Trophoblast cell (in vitro differentiated cells and primary cell): ENCODE results near the gene ANKRD12.

Experiments
- DNase-seq, 2 donors: peaks; one replicate each; pipeline ENCODE4 v3.0.0-alpha.2; 2016
- H2AFZ ChIP-seq: 2 replicates; pipeline ENCODE4 v1.6.1; 2013; ENCODE audit warnings: low read length, moderate library complexity, mild to moderate bottlenecking; ENCODE audit not compliant: insufficient read depth, poor library complexity
- H2AK5ac ChIP-seq: 2 replicates; pipeline ENCODE4 v1.6.1; 2013; ENCODE audit warnings: mild to moderate bottlenecking, low read length
- H2BK120ac ChIP-seq: 2 replicates; pipeline ENCODE4 v1.6.1; 2013; ENCODE audit warnings: low read length, mild to moderate bottlenecking, moderate library complexity; ENCODE audit not compliant: insufficient read depth, poor library complexity
- H2BK12ac ChIP-seq: 2 replicates; pipeline ENCODE4 v1.6.1; 2013; ENCODE audit warnings: mild to moderate bottlenecking, low read length, moderate library complexity
- H2BK5ac ChIP-seq: 2 replicates; pipeline ENCODE4 v1.6.1; 2013; ENCODE audit warnings: low read length, low read depth, moderate library complexity, mild to moderate bottlenecking; ENCODE audit not compliant: poor library complexity
- H3K14ac ChIP-seq: 2 replicates; pipeline ENCODE4 v1.6.1; 2013; ENCODE audit warnings: mild to moderate bottlenecking, low read length
- H3K18ac ChIP-seq: 2 replicates; pipeline ENCODE4 v1.6.1; 2013; ENCODE audit warnings: mild to moderate bottlenecking, low read length
- H3K23ac ChIP-seq: 2 replicates; pipeline ENCODE4 v1.6.1; 2013; ENCODE audit warnings: low read length
- H3K27ac ChIP-seq: 2 replicates; pipeline ENCODE4 v1.5.1; 2013; ENCODE audit warnings: low read depth, mild to moderate bottlenecking, inconsistent platforms, low read length, moderate library complexity
- H3K27me3 ChIP-seq: 2 replicates; pipeline ENCODE4 v1.6.1; 2013; ENCODE audit warnings: inconsistent platforms, mild to moderate bottlenecking, low read length, moderate library complexity; ENCODE audit not compliant: insufficient read depth
- H3K36me3 ChIP-seq, 2 experiments: 1 replicate in 1 of 2; 2 replicates in 1 of 2; pipeline ENCODE4 v1.6.1; 2013; ENCODE audit warnings: low read length in 2 of 2, mild to moderate bottlenecking in 2 of 2, moderate library complexity in 1 of 2; ENCODE audit not compliant: insufficient read depth in 2 of 2, control insufficient read depth in 1 of 2
- H3K4ac ChIP-seq: 2 replicates; pipeline ENCODE4 v1.6.1; 2013; ENCODE audit warnings: low read depth, mild to moderate bottlenecking, low read length, moderate library complexity
- H3K4me1 ChIP-seq, 2 experiments: 1 replicate in 1 of 2; 2 replicates in 1 of 2; pipeline ENCODE4 v1.6.1; 2013; ENCODE audit warnings: low read length in 2 of 2, mild to moderate bottlenecking in 2 of 2, moderate library complexity in 1 of 2; ENCODE audit not compliant: insufficient read depth in 2 of 2, control insufficient read depth in 1 of 2
- H3K4me2 ChIP-seq: 2 replicates; pipeline ENCODE4 v1.6.1; 2013; ENCODE audit warnings: inconsistent platforms, mild to moderate bottlenecking, low read length, moderate library complexity
- H3K4me3 ChIP-seq: 2 replicates; pipeline ENCODE4 v1.5.1; 2013; ENCODE audit warnings: mild to moderate bottlenecking, low read depth, low read length, inconsistent platforms
- H3K79me1 ChIP-seq: one replicate; pipeline ENCODE4 v1.6.1; 2013; ENCODE audit warnings: low read length
- H3K79me2 ChIP-seq: 2 replicates; pipeline ENCODE4 v1.6.1; 2013; ENCODE audit warnings: low read length, mild to moderate bottlenecking; ENCODE audit not compliant: control insufficient read depth, insufficient read depth, poor library complexity
- H3K9ac ChIP-seq: 2 replicates; pipeline ENCODE4 v1.6.1; 2013; ENCODE audit warnings: mild to moderate bottlenecking, low read length
- H3K9me3 ChIP-seq: 2 replicates; pipeline ENCODE4 v1.6.1; 2013; ENCODE audit warnings: low read depth, mild to moderate bottlenecking, control low read depth, inconsistent platforms, low read length; ENCODE audit not compliant: insufficient read depth
- H4K12ac ChIP-seq: 2 replicates; pipeline ENCODE4 v1.6.1; 2013; ENCODE audit warnings: low read depth, mild to moderate bottlenecking, low read length, moderate library complexity
- H4K8ac ChIP-seq: 2 replicates; pipeline ENCODE4 v1.6.1; 2013; ENCODE audit warnings: low read depth, mild to moderate bottlenecking, low read length, moderate library complexity
- H4K91ac ChIP-seq: one replicate; pipeline ENCODE4 v1.6.1; 2013; ENCODE audit warnings: low read depth, mild to moderate bottlenecking, low read length, moderate library complexity
- WGBS: extraction: QIAGEN DNeasy Blood & Tissue Kit; methylation state at CpG from one replicate; pipeline ENCODE4 v1.1.7; 2013; ENCODE audit warnings: missing lambda C conversion rate; ENCODE audit not compliant: insufficient read length, insufficient coverage; ENCODE audit errors: extremely low coverage; 5-methylcytosine and 5-hydroxymethylcytosine counted together

The ANKRD12 gene

DNA sequence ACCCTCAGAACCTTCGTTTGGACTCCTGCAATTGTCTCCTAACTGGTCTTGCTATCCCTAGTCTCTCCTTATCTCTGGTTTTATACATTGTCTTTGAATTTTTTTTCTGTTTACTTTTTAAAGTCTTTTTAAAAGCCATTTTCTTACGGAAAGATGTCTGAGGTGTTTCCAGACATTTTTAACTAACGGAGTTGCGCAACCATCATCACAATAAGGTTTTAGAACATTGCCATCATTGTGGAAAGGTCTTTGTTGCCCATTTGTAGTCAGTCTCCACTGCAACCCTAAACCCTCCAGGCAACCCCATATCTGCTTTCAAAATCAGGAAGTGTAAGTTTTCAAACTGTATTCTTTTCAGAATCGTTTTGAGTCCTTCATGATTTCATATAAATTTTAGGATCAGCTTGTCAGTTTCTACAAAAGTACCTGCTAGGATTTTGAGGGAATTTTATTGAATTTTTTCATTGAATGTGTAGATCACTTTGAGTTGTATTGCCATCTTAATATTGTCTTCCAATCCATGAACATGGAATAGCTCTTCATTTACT lies 46.3 kb downstream of the ANKRD12 start:
- H3K79me1 ChIP-seq: no peaks in the 10 kb centered on the region
- WGBS: no CpG with 5 or more reads among the region's 5 CpGs
- no peak overlapping the region for H2BK5ac ChIP-seq
- H3K4me2 ChIP-seq: no peak overlapping the region
- no peak overlapping the region for H2AK5ac ChIP-seq
- no peaks in the 10 kb centered on the region for H3K4me1 ChIP-seq
- H3K18ac ChIP-seq: no peak overlapping the region
- no peak overlapping the region for H2BK120ac ChIP-seq
- H3K27me3 ChIP-seq: no peaks in the 10 kb centered on the region
- no peak overlapping the region for H3K27ac ChIP-seq
- H3K36me3 ChIP-seq: peaks cover 0 to 7% of the 10 kb centered on the region in 2 experiments
- H3K79me2 ChIP-seq: no peaks in the 10 kb centered on the region
- DNase-seq: no peak
- H3K23ac ChIP-seq: no peak overlapping the region
- no peak overlapping the region for H3K4me3 ChIP-seq
- no peaks in the 10 kb centered on the region for H3K9me3 ChIP-seq
- no peak overlapping the region for H4K12ac ChIP-seq
- H3K9ac ChIP-seq: no peak overlapping the region
- no peak overlapping the region for H3K4ac ChIP-seq
- H4K8ac ChIP-seq: no peak overlapping the region
- H3K14ac ChIP-seq: no peak overlapping the region
- H2BK12ac ChIP-seq: no peak overlapping the region
- H4K91ac ChIP-seq: no peak overlapping the region
- H2AFZ ChIP-seq: no peak overlapping the region

DNA sequence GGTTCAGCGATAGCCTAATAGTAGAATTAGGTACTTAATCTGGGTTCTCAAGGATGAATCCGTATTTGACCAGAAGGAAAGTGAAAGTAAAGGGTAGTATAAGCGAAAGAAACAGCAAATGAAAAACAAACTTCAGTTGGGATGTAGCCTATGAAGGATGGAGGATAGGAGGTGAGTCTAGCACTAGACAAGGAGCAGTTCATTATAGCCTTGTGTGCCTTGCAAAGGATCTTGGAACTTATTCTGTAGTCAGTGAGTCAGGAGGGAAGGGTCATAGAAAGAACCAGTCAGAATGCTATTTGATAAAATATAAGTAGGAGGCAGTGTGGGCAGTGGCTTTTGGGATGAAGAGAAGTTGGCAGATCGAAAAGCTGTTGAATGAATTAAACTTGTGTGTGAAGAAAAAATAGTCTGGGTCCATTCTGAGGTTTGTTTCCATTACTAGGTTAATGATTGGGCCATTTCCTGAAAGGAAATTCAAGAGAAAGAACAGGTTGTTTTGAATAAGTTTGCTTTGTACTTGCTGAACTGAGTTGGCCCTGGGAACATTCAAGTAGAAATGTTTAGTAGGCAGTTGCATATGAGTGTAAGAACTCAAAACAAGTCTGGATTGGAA lies 48.5 kb downstream of the ANKRD12 start:
- Histone ChIP-seq H3K23ac (no peak overlapping the region), H3K36me3 (peaks cover 0 to 7% of the 10 kb centered on the region in 2 experiments), H4K12ac (no peak overlapping the region), H3K4ac (no peak overlapping the region), H3K79me1 (no peaks in the 10 kb centered on the region), H3K9me3 (no peaks in the 10 kb centered on the region), H2BK5ac (no peak overlapping the region), H2BK120ac (no peak overlapping the region), H3K27ac (no peak overlapping the region), H3K18ac (no peak overlapping the region), H3K79me2 (no peaks in the 10 kb centered on the region), H3K14ac (no peak overlapping the region), H3K4me1 (no peaks in the 10 kb centered on the region), H3K4me3 (no peak overlapping the region), H3K9ac (no peak overlapping the region), H3K4me2 (no peak overlapping the region), H2AFZ (no peak overlapping the region), H2BK12ac (no peak overlapping the region), H4K91ac (no peak overlapping the region), H4K8ac (no peak overlapping the region), H3K27me3 (no peaks in the 10 kb centered on the region), H2AK5ac (no peak overlapping the region)
- no CpG with 5 or more reads among the region's 4 CpGs for WGBS
- no peak for DNase-seq

DNA sequence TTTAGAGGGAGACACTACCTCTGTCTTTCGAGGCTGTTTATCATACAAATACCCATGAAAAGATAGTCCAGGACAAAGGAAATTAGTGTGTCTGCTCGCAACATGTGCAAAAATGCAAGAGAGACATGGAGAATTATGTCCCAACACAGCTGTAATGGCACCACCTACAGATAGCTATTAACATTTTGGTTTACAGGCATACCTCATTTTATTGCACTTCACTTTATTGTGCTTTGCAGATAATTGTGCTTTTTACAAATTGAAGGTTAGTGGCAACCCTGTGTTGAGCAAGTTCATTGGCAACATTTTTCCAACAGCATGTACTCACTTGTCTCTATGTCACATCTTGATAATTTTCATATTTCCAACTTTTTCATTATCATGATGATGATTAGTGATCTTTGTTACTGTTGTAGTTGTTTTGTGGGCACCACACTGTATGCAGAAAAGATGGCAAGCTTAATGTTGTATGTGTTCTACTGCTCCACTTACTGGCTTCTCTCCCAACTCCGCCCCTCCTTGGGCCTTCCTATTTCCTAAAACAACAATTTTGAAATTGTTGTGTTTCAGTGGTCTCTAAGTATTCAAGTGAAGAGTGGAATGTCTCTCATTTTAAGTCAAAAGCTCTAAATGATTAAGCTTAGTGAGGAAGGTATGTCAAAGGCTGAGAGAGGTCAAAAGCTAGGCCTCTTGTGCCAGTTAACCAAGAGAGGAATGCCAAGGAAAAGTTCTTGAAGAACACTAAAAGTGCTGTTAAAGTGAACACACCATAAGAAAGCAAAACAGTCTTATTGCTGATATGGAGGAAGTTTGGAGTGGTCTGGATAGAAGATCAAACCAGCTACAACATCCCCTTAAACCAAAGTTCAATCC lies 52.0 kb downstream of the ANKRD12 start:
- H3K14ac ChIP-seq: no peak overlapping the region
- no peak overlapping the region for H3K4ac ChIP-seq
- H3K4me2 ChIP-seq: no peak overlapping the region
- no peak overlapping the region for H2AK5ac ChIP-seq
- no peak for DNase-seq
- H3K79me2 ChIP-seq: no peaks in the 10 kb centered on the region
- no peak overlapping the region for H3K9ac ChIP-seq
- no peak overlapping the region for H3K23ac ChIP-seq
- no peaks in the 10 kb centered on the region for H3K79me1 ChIP-seq
- H2BK120ac ChIP-seq: no peak overlapping the region
- no peak overlapping the region for H2BK5ac ChIP-seq
- H4K8ac ChIP-seq: no peak overlapping the region
- no peaks in the 10 kb centered on the region for H3K4me1 ChIP-seq
- no peak overlapping the region for H4K12ac ChIP-seq
- H3K27me3 ChIP-seq: no peaks in the 10 kb centered on the region
- H2AFZ ChIP-seq: no peak overlapping the region
- H4K91ac ChIP-seq: no peak overlapping the region
- peaks cover 0 to 11% of the 10 kb centered on the region in 2 experiments for H3K36me3 ChIP-seq
- no peak overlapping the region for H3K4me3 ChIP-seq
- no peak overlapping the region for H2BK12ac ChIP-seq
- WGBS: no CpG with 5 or more reads among the region's 3 CpGs
- no peaks in the 10 kb centered on the region for H3K9me3 ChIP-seq
- H3K27ac ChIP-seq: no peak overlapping the region
- no peak overlapping the region for H3K18ac ChIP-seq

- Histone ChIP-seq H4K12ac (no peak overlapping the region), H3K23ac (no peak overlapping the region), H3K18ac (no peak overlapping the region), H3K9ac (no peak overlapping the region), H3K36me3 (peaks cover 0 to 8% of the 10 kb centered on the region in 2 experiments), H3K14ac (no peak overlapping the region), H3K27me3 (no peaks in the 10 kb centered on the region), H2BK5ac (no peak overlapping the region), H3K9me3 (no peaks in the 10 kb centered on the region), H3K4me3 (no peak overlapping the region), H3K4me2 (no peak overlapping the region), H4K8ac (no peak overlapping the region), H2BK12ac (no peak overlapping the region), H2AK5ac (no peak overlapping the region), H3K4me1 (no peaks in the 10 kb centered on the region), H3K79me1 (no peaks in the 10 kb centered on the region), H2AFZ (no peak overlapping the region), H3K79me2 (no peaks in the 10 kb centered on the region), H4K91ac (no peak overlapping the region), H3K27ac (no peak overlapping the region), H3K4ac (no peak overlapping the region), H2BK120ac (no peak overlapping the region)
- WGBS: no CpG with 5 or more reads among the region's 2 CpGs
- DNase-seq: no peak
Observed at GRCh38 chr18:9189491-9189890, 52.9 kb downstream of the ANKRD12 start.
